ENCODE data around the gene CPLX1. TPM values are rescaled to one million over a fixed set of nuclear protein-coding genes. Genes with fewer than 3 reads are reported as not detected.

Gene CPLX1
- total RNA-seq (2021) (2.2 and 3.9 TPM in 2 replicates), Bru-seq, nascent RNA (percentile 15 among the genes with signal in this experiment), BruChase-seq, experiment 1, labeled RNA remaining after a 2-hour chase (percentile 14 among the genes with signal in this experiment), BruChase-seq, experiment 2, labeled RNA remaining after a 6-hour chase (percentile 18 among the genes with signal in this experiment)
- long read RNA-seq, partial matches to known transcripts: 0 of 1 reads
- long read RNA-seq, other reads (novel, unspliced or antisense): 0 of 1 reads

DNA sequence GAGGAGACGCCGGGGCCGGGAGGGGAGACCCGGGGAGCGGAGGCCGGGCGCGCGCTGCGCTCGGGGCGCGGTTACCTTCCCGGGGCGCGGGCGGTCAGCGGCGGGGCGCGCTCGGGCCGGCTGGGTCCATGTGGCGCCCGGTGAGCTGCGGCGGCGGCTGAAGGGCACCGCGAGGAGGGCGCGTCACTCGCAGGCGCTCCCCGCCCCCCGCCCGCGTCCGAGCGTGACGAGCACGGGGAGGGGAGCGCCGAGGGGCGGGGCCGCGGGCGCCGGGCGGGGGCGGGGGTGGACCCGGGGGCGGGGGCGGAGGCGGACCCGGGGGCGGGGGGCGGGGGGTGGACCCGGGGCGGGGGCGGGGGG is at the start of gene CPLX1:
CPLX1 (minus strand) TSS at position 159 of the 360 bp plus-strand sequence. CDS start 1,607 bp downstream, outside the sequence.
- Histone ChIP-seq H4K20me1 (ENCODE audit: insufficient read depth) (no peaks in the 10 kb centered on the region; the same call in 1 of the 2 replicates), H3K4me3 (peak within 1 kb of the TSS; percentile 54; the same call in 1 of the 2 replicates), H3K36me3 (ENCODE audit: low read depth) (no peaks in the 10 kb centered on the region), H3K27ac (no peak within 1 kb of the TSS), H2AFZ (no peak within 1 kb of the TSS), H3K4me2 (peak within 1 kb of the TSS; percentile 69), H3F3A (ENCODE audit: insufficient read depth, low read depth) (peaks cover 23% of the 10 kb centered on the region; the same call in 1 of the 2 replicates), H3K4me1 (replicated peaks; ENCODE audit: insufficient read depth) (no peaks in the 10 kb centered on the region), H3K79me2 (ENCODE audit: low read depth) (no peaks in the 10 kb centered on the region), H3K9me3 (ENCODE audit: insufficient read depth, low read depth) (no peaks in the 10 kb centered on the region), H3K9me2 (ENCODE audit: insufficient read depth) (no peaks in the 10 kb centered on the region), H3K27me3 (ENCODE audit: insufficient read depth, low read depth) (no peaks in the 10 kb centered on the region)
- ChIA-PET CTCF (no interaction called here), POLR2A (ENCODE audit: unreplicated experiment) (no interaction called here)
- BruUV-seq (replicated peaks): no TSS peak
- no peak for TF ChIP-seq EZH2 (IDR thresholded peaks at IDR 0.05; ENCODE audit: low read depth)
- TF ChIP-seq, protein P1, sequence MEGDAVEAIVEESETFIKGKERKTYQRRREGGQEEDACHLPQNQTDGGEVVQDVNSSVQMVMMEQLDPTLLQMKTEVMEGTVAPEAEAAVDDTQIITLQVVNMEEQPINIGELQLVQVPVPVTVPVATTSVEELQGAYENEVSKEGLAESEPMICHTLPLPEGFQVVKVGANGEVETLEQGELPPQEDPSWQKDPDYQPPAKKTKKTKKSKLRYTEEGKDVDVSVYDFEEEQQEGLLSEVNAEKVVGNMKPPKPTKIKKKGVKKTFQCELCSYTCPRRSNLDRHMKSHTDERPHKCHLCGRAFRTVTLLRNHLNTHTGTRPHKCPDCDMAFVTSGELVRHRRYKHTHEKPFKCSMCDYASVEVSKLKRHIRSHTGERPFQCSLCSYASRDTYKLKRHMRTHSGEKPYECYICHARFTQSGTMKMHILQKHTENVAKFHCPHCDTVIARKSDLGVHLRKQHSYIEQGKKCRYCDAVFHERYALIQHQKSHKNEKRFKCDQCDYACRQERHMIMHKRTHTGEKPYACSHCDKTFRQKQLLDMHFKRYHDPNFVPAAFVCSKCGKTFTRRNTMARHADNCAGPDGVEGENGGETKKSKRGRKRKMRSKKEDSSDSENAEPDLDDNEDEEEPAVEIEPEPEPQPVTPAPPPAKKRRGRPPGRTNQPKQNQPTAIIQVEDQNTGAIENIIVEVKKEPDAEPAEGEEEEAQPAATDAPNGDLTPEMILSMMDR (conservative IDR thresholded peaks at IDR 0.05): no peak
- DNase-seq: peak in 1 of 2 experiments; percentile 43
- intact Hi-C loops (cut with micrococcal nuclease; ENCODE audit: unreplicated experiment): no loop called here

DNA sequence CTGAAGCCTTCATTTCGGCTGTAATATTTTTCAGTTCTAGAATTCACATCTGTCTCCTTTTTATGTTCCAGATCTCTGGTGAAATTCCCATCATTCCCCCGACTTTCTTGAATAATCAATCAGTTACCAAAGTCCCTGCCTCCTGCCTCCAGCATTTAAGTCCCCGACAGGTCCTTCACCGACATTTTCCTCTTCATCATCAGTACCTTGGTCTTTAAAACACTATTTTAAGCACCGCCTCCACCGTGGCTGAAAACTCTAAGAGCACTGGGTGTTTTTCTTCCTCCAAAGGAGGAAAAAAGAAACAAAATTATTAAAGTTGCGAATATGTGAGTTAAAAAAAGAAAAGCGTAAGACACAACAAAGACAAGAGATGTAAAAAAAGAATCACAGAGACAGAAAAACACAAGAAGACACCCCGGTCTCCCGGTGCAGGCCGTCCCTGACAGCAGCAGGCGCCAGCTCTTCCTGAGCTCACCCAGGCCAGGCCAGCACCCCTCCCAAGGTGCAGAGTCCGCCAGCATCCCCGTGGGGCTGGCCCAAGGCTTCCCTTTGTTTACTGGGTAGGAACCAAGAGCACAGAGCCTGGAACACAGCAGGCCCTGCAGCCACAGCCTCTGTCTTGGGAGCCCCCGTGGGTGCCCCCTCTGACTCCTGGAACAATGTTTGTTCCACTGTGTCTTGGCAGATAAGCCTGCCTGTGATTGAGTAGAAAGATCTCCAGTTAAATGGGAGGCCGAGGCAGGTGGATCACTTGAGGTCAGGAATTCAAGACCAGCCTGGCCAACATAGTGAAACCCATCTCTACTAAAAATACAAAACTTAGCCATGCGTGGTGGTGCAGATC is 49.3 kb upstream of the CPLX1 start:
- no peak for DNase-seq
- Histone ChIP-seq H3K4me2 (no peak overlapping the region), H3K36me3 (ENCODE audit: low read depth) (no peaks in the 10 kb centered on the region), H3F3A (ENCODE audit: insufficient read depth, low read depth) (peaks cover 5% of the 10 kb centered on the region; the same call in 1 of the 2 replicates), H3K27me3 (ENCODE audit: insufficient read depth, low read depth) (no peaks in the 10 kb centered on the region), H3K79me2 (ENCODE audit: low read depth) (no peaks in the 10 kb centered on the region), H3K9me2 (ENCODE audit: insufficient read depth) (no peaks in the 10 kb centered on the region), H4K20me1 (ENCODE audit: insufficient read depth) (no peaks in the 10 kb centered on the region), H3K4me3 (no peak overlapping the region), H3K27ac (no peak overlapping the region), H3K9me3 (ENCODE audit: insufficient read depth, low read depth) (no peaks in the 10 kb centered on the region), H3K4me1 (replicated peaks; ENCODE audit: insufficient read depth) (no peaks in the 10 kb centered on the region), H2AFZ (no peak overlapping the region)
- intact Hi-C loops (cut with micrococcal nuclease; ENCODE audit: unreplicated experiment): no loop called here
- POLR2A ChIA-PET (ENCODE audit: unreplicated experiment): no interaction called here
- no peak for TF ChIP-seq EZH2 (IDR thresholded peaks at IDR 0.05; ENCODE audit: low read depth)
- TF ChIP-seq, protein P1 (conservative IDR thresholded peaks at IDR 0.05): no peak
- no TSS peak for BruUV-seq (replicated peaks)
- CTCF ChIA-PET: no interaction called here

DNA sequence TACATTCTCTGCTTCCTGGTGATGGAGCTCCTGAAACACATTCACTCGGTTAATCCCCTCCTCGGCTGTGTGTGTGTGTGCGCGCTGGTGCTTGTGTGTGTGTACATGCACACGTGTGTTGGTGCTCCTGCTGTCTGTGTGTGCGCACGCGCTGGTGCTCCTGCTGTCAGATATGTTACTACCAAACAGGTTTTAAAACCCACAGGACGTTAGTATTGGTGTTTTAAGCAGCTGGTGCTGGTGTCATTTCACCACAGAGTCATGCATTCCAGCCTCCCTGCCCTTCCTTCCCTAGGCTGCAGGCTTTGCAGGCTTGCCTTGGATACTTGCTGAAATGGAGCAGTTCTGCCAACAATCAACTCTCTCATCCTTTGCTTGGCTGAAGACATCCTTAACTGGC is 48.1 kb upstream of the CPLX1 start:
- Histone ChIP-seq H3K4me1 (replicated peaks; ENCODE audit: insufficient read depth) (no peaks in the 10 kb centered on the region), H3K9me3 (ENCODE audit: insufficient read depth, low read depth) (no peaks in the 10 kb centered on the region), H3K27me3 (ENCODE audit: insufficient read depth, low read depth) (no peaks in the 10 kb centered on the region), H4K20me1 (ENCODE audit: insufficient read depth) (no peaks in the 10 kb centered on the region), H3F3A (ENCODE audit: insufficient read depth, low read depth) (peaks cover 12% of the 10 kb centered on the region; the same call in 1 of the 2 replicates), H2AFZ (no peak overlapping the region), H3K36me3 (ENCODE audit: low read depth) (no peaks in the 10 kb centered on the region; the same call in 1 of the 2 replicates), H3K27ac (no peak overlapping the region), H3K4me2 (no peak overlapping the region), H3K79me2 (ENCODE audit: low read depth) (no peaks in the 10 kb centered on the region), H3K9me2 (ENCODE audit: insufficient read depth) (no peaks in the 10 kb centered on the region), H3K4me3 (no peak overlapping the region)
- POLR2A ChIA-PET (ENCODE audit: unreplicated experiment): no interaction called here
- CTCF ChIA-PET: no interaction called here
- intact Hi-C loops (cut with micrococcal nuclease; ENCODE audit: unreplicated experiment): no loop called here
- TF ChIP-seq, protein P1 (conservative IDR thresholded peaks at IDR 0.05): no peak
- TF ChIP-seq EZH2 (IDR thresholded peaks at IDR 0.05; ENCODE audit: low read depth): no peak
- no peak for DNase-seq
- BruUV-seq (replicated peaks): no TSS peak

Data from PC-9 (cell line).